GM12875 (cell line): ENCODE results near the gene CCDC106.

ENCODE experiments used
- H3K4me3 ChIP-seq: one replicate; pipeline ENCODE4 v1.5.1; 2011; ENCODE audit warnings: low read depth, low read length, control low read depth
- TF ChIP-seq, protein P1 (sequence below): IDR thresholded peaks from 2 replicates; pipeline ENCODE4 v1.5.1; 2011; ENCODE audit warnings: low read depth, mild to moderate bottlenecking, control low read depth, inconsistent platforms, low read length, moderate library complexity, borderline replicate concordance; ENCODE audit not compliant: insufficient read depth

CCDC106 gene

DNA sequence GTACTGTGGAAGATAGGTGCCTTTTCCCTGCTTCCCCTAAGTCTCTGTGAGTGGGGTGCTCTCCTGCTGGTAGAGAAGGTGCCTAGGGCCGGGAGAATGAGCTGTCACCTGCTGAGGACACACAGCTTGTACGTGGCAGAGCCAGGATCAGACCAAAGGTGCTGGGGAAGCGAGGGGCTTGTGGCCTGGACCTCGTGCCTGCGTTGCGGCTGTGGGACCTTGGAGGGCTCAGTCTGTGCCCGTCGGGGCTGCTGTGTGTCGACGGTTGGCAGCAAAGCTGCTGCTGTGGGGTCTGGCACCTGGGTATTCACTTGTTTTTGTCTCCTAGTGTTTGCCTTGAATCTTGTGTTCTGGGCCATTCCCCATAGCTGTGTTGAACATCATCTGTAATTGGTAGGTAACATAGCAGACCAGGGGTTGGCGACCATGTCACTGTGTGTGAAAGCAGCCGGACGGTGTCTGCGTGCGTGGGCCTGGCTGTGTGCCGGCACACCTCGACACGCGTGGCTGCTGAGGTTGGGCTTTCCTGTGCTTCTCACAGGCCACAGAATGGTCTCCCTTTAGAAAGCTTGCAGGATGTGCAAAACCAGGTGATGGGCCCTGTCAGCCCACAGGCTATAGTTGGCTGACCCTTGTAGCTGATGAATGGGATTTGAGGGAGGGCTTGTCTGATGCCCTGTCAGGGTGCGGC, 16.0 kb downstream of the CCDC106 start:
- TF ChIP-seq, protein P1, sequence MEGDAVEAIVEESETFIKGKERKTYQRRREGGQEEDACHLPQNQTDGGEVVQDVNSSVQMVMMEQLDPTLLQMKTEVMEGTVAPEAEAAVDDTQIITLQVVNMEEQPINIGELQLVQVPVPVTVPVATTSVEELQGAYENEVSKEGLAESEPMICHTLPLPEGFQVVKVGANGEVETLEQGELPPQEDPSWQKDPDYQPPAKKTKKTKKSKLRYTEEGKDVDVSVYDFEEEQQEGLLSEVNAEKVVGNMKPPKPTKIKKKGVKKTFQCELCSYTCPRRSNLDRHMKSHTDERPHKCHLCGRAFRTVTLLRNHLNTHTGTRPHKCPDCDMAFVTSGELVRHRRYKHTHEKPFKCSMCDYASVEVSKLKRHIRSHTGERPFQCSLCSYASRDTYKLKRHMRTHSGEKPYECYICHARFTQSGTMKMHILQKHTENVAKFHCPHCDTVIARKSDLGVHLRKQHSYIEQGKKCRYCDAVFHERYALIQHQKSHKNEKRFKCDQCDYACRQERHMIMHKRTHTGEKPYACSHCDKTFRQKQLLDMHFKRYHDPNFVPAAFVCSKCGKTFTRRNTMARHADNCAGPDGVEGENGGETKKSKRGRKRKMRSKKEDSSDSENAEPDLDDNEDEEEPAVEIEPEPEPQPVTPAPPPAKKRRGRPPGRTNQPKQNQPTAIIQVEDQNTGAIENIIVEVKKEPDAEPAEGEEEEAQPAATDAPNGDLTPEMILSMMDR = no peak
- no peak overlapping the region for H3K4me3 ChIP-seq

DNA sequence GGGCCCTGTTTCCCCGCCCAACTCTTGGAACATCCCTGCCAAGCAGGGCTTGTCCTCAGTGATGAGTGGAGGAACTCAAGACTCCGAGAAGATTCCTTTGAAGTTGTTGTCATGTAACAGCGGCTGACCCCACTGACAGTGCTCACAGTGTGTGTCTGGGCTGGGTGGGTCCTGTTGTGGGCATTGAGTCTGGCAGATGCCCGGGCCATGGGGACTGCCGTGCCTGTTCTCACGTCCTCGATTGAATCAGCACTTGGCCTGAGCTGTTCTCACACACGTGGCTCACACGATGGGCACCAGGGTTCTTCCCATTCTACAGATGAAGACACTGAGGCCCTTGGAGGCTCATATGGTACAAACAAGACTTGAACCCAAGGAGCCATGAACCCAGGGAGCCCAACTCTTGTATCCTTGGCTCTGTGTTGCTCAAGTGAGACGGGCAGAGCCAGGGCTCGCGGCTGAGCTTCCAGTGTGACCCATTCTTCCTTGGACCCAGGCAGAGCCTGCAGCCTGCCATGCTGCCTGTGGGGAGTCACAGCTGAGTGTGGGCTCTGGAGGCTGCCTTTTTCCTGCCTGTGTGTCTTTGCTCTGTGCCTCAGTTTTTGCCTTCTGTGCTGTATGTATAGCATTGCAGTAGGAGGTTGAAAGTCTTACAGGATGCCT, 18.5 kb downstream of the CCDC106 start:
- TF ChIP-seq, protein P1 = no peak
- H3K4me3 ChIP-seq = no peak overlapping the region

DNA sequence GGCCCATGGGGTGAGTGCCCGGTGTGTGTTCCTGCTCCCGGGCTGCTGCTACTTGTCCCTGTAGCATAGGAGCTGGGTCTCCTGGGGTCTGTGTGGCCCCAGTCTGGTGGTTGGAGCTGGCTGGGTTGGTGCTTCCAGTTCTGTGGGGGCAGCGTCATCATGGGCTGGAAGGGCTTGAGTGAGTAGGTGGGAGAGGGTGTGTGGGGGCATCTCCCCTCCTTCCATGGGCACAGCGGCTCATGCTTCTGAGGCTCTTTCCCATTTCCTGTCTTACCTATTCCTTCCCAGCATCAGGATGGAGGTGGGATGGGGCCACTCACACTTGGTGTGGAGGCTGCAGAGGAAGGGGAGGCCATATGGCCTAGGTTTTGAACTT, 19.0 kb downstream of the CCDC106 start:
- H3K4me3 ChIP-seq = no peak overlapping the region
- TF ChIP-seq, protein P1 = no peak

DNA sequence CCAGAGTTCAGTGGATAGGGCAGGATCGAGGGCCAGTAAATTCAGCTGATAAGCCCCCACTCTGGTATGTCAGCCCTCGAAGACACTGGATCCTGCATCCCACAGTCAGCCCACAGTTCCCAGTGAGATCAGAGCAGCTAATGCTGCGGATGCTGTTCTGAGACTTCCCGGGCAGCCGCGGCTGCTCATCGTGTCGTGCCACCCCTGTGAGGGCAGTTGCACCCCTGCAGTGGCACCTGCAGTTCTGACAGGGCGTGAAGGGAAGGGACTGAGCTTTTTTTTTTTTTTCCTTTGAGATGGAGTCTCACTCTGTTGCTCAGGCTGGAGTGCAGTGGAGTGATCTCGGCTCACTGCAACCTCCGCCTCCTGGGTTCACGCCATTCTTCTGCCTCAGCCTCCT, 19.5 kb downstream of the CCDC106 start:
- no peak overlapping the region for H3K4me3 ChIP-seq
- TF ChIP-seq, protein P1 = no peak

DNA sequence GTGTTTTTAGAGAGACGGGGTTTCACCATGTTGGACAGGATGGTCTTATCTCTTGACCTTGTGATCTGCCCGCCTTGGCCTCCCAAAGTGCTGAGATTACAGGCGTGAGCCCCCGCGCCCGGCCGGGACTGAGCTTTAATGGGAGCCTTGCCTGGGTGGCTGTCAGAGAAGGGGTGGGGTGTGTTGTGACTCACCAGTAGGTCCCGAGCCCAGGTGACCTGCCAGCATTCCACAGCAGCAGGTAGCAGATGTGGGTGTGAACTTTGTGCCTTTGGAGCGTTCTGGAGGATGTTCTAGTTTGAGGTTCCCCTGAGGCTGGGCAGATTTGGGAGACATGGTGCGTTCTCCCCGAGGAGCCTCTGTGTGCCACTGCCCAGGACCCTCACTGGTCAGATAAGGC, 19.9 kb downstream of the CCDC106 start:
- H3K4me3 ChIP-seq = no peak overlapping the region
- TF ChIP-seq, protein P1 = no peak

DNA sequence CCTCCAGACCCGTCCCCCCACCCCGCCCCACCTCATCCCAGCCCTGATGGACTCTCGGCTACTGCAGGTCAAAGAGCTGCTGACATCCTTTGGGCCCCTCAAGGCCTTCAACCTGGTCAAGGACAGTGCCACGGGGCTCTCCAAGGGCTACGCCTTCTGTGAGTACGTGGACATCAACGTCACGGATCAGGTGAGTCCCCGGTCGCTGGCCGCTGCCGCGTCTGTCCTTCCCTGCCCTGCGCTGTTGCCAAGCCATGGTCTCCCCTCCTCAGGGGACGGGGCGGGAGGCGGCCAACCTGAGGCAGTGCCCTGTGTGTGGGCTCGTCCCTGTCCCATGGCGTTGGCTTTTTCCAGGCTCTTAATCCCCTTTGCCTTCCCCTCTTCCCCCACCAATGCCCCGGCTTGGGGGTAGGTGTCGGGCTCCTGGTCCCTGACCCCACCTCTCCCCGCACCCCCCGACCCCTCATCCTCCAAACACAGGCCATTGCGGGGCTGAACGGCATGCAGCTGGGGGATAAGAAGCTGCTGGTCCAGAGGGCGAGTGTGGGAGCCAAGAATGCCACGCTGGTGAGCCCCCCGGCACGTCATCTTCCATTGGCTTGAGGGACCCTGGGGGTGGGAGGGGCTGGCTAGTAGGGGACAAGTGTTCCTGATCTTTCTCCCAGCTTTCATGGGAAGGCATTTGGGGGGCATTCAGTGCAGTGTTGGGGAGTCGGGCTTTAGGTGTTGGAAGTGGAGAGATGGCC, 20.8 kb downstream of the CCDC106 start:
- H3K4me3 ChIP-seq = no peak overlapping the region
- TF ChIP-seq, protein P1 = no peak
